GM20000 (cell line): ENCODE measurements around the gene TNNT1.
"Not testable (repeated sequence)": the region's sequence is repeated elsewhere in the genome, so short reads cannot be mapped to it uniquely, and the experiment has no call there.

Experiments used
- DNase-seq: peaks from one replicate; pipeline ENCODE4 v3.0.0; 2012; ENCODE audit warnings: low spot score
- TF ChIP-seq, protein P1 (sequence below): IDR thresholded peaks from 2 replicates; pipeline ENCODE4 v1.5.1; 2012; ENCODE audit warnings: mild to moderate bottlenecking, control low read depth; ENCODE audit errors: extremely low read depth, missing control alignments

TNNT1 gene

DNA sequence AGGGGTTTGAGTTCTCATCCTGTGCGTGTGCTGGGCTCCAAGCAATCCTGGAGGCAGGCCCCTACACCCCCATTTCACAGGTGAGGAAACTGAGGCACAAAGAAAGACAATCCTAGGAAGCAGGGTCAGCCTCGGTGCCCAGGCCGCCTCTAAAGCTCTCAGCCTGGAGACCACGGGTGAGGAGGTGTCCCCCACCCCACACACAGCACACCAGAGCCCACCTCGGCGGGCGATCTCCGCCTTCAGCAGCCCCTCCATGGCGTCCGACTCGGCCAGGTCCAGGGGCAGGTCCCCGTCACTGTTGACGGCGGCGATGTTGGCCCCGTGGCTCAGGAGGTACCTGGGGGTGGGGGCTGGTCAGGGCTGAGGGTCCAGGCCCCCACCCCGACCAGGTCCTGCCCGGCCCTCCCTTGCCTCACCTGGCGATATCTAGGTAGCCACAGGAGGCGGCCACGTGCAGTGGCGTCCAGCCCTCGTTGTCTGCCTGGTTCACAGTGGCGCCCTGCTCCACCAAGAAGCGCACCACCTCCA, 36.7 kb downstream of the TNNT1 start:
- DNase-seq: no peak

DNA sequence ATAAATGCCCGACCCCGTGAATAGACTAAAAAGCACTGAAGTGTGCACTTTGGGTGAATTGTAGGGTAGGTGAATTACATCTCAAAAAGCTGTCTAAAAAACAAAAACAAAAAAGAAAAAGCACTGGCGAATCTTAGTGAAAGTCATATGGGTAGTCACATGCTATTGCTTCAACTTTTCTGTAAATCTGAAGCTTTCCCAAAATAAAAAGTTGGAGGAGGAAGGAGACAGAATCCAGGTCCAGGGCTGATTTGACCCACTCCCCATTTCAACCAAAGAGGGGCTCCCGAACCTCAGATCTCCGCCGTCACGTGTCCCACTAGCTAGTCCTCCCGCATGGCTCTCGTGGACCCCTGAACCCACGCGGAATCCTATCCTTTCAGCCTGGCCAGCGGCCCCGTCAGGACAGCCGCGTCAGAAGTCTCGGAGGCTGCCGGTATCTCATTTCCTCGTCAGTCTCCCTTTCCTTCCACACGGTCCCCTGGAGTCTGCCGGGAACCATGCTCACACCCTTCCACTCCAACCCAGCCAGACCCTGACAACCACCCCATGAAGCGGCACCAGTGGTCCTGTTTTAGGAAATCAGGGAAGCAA, 37.7 kb downstream of the TNNT1 start:
- DNase-seq: no peak
- TF ChIP-seq, protein P1, sequence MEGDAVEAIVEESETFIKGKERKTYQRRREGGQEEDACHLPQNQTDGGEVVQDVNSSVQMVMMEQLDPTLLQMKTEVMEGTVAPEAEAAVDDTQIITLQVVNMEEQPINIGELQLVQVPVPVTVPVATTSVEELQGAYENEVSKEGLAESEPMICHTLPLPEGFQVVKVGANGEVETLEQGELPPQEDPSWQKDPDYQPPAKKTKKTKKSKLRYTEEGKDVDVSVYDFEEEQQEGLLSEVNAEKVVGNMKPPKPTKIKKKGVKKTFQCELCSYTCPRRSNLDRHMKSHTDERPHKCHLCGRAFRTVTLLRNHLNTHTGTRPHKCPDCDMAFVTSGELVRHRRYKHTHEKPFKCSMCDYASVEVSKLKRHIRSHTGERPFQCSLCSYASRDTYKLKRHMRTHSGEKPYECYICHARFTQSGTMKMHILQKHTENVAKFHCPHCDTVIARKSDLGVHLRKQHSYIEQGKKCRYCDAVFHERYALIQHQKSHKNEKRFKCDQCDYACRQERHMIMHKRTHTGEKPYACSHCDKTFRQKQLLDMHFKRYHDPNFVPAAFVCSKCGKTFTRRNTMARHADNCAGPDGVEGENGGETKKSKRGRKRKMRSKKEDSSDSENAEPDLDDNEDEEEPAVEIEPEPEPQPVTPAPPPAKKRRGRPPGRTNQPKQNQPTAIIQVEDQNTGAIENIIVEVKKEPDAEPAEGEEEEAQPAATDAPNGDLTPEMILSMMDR: no peak

More for the DNA sequence above, 36.7 kb downstream of the TNNT1 start:
- TF ChIP-seq, protein P1: no peak

DNA sequence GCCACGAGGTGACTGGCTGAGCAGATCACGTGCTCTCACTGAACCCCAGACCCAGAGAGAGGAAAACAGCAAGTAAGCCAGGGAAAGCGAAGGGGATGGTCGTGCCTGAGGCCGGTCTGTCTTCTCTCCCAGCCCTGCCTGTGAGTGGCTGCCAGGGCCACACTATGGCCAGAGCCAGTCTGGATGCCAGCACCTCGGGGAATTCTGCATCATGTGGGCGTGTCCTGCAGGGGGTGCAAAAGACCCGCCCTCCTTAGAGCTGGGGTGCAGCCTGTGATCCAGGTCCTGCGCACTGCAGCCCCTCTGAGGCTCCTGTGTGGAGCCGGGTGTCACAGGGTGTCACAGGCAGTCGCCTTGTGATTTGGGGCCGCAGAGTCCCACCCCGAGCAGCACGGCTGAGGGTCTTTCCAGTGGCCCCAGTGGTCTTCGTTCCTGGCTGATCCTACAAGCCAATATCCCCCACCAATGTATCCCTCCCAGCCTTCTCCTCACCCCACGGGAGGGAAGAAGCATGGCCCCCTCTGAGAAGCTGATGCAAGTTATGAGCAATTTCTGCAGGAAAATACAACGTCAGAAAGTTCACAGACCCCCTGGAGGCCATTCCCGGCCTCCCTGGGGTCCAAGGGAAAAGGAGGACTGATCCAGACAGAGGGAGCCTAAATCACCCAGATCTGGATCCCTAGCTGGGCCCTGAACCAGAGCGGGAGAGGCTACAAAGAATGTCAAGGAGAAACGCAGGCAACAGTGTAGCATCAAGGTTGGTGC, 39.3 kb downstream of the TNNT1 start:
- DNase-seq: no peak
- TF ChIP-seq, protein P1: no peak

- not testable (repeated sequence) for DNase-seq
Observed at GRCh38 chr19:55107252-55107651, 41.8 kb downstream of the TNNT1 start.

DNA sequence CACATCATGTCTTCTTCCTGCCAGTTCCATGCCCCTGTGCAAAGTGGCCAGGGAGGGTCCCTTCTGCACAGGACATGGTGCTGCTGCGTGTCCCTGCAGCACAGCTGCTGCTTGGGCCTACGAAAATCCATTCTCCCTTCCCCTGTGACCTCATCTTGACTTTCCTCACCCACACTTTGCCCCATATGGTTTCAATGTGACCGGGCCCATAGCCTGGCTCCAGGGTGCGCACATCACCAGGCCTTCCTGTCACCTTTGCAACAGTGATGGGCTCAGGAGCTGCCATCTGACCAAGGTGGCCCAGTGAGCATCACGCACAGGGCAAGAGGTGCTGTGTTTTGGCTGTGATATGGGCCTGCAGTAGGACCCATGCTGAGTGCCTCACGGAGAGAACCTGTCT, 42.4 kb downstream of the TNNT1 start:
- no peak for DNase-seq

GRCh38 chr19:55105237-55105636, 43.8 kb downstream of the TNNT1 start:
- no peak for DNase-seq
- TF ChIP-seq, protein P1: no peak

More for the DNA sequence above, 42.4 kb downstream of the TNNT1 start:
- TF ChIP-seq, protein P1: no peak

DNA sequence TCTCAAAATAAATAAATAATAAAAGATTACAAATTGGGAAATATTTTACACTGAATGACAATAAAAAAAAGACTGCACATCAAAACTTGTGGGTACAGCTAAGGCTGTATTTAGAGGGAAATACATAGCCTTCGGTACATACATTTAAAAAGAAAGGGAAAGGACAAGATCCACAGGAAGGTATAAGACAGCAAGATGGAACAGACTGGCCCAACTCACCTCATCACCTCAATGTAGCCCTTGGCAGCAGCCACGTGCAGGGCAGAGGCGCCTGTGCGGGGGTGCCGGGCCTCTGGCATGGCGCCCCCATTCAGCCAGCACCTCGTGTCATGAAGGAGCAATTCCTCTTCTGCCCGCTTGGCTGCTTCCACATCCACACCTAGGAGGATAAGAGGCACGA, 45.8 kb downstream of the TNNT1 start:
- no peak for DNase-seq

More for the DNA sequence above, 45.8 kb downstream of the TNNT1 start:
- TF ChIP-seq, protein P1: no peak
